Ovary (tissue), 3 donors: Measurements from ENCODE around the gene AFF2.

Experiments
- CTCF ChIP-seq, 3 donors: fragments of 450-650 bp in 2 of 3; fragments of 200-600 bp in 1 of 3; IDR thresholded peaks; one replicate each; pipeline versions ENCODE4 v1.5.1 to v1.8.0; 2016 to 2022; ENCODE audit warnings: antibody characterized with exemption in 3 of 3, mild to moderate bottlenecking in 1 of 3
- EP300 ChIP-seq: sonication (generic); formaldehyde crosslinking; IDR thresholded peaks from one replicate; pipeline ENCODE4 v1.6.1; 2017; ENCODE audit warnings: antibody characterized with exemption
- POLR2A ChIP-seq: fragments of 450-650 bp; IDR thresholded peaks from one replicate; pipeline ENCODE4 v1.6.1; 2017; ENCODE audit warnings: antibody characterized with exemption, mild to moderate bottlenecking, moderate library complexity
- donor health status: DM: no; HTN: no; CAD: no.

- TF ChIP-seq CTCF (IDR thresholded peaks at IDR 0.05), result no peak
- no peak for TF ChIP-seq POLR2A
- no peak for TF ChIP-seq EP300
Measured at GRCh38 chrX:148836741-148837140, 336.3 kb downstream of the AFF2 start.
